Cardiac muscle cell (in vitro differentiated cells and primary cell): Measurements from ENCODE around the gene EDIL3. TPM values are rescaled to one million over a fixed set of nuclear protein-coding genes. Genes with fewer than 3 reads are reported as not detected.
A peak's percentile ranks its signal among the peaks of the same experiment; 100 is the strongest.
"Not testable (repeated sequence)": the region's sequence is repeated elsewhere in the genome, so short reads cannot be mapped to it uniquely, and the experiment has no call there.

Experiments
- DNase-seq, 2 donors: peaks; one replicate each; pipeline versions ENCODE4 v3.0.0 to v3.0.0-alpha.2; 2010 to 2017; ENCODE audit warnings: low read depth in 1 of 2, low spot score in 1 of 2
- H3K27ac ChIP-seq: fragments of 200-600 bp; sonication (generic); 2 replicates; pipeline ENCODE4 v1.5.1; 2016
- H3K27me3 ChIP-seq: fragments of 200-600 bp; sonication (generic); 2 replicates; pipeline ENCODE4 v1.6.0; 2016; ENCODE audit warnings: control low read depth
- H3K36me3 ChIP-seq: fragments of 200-600 bp; sonication (generic); 2 replicates; pipeline ENCODE4 v1.5.1; 2016; ENCODE audit warnings: control low read depth
- H3K4me1 ChIP-seq: fragments of 200-600 bp; sonication (generic); 2 replicates; pipeline ENCODE4 v1.8.1; 2017; ENCODE audit warnings: low read depth, mild to moderate bottlenecking, mixed run types
- H3K4me3 ChIP-seq: fragments of 200-600 bp; sonication (generic); 2 replicates; pipeline ENCODE4 v1.5.1; 2016; ENCODE audit warnings: mild to moderate bottlenecking
- H3K9me3 ChIP-seq: fragments of 200-600 bp; sonication (generic); 2 replicates; pipeline ENCODE4 v1.5.1; 2017; ENCODE audit warnings: low read depth, mild to moderate bottlenecking, control low read depth
- polyA plus RNA-seq: library from polyadenylated mRNA; unstranded; fragments of >200 nt; fragmentation: Nextera tagmentation; extraction: Ambion mirVana; gene quantifications from 2 replicates; pipeline ENCODE4 v1.2.1, GENCODE V29; 2016
- total RNA-seq: library from RNA; depleted of rRNA; stranded (reverse); fragments of >200 nt; gene quantifications from 2 replicates; pipeline ENCODE4 v1.2.3, GENCODE V29; 2016
- TF ChIP-seq, protein P1 (sequence below): IDR thresholded peaks from 2 replicates; pipeline ENCODE4 v1.5.1; 2012; ENCODE audit warnings: low read depth, mild to moderate bottlenecking, low read length

Gene EDIL3
- total and polyA plus RNA-seq, 2 experiments from 2014 or later, result 7.2 to 7.7 TPM

DNA sequence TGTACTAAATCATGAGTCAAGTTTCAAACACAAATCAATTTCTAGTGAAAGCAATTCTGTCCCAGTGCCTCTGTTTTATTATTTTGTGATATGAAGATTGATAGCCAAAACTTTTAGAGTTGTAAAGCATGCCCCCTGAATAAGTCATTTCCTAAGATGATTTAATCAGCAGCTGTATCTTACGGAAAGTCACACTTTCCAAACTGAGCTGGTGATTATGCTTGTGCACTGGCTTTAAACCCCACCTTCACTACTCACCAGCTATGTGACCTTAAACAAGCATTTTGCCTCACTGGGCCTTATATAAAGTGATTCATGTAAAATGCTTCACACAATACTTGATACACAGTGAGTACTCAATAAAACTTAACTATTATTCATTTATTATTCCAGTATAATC, 78.1 kb downstream of the EDIL3 start:
- Histone ChIP-seq H3K9me3 (no peaks in the 10 kb centered on the region), H3K4me1 (no peaks in the 10 kb centered on the region), H3K4me3 (no peak overlapping the region), H3K27me3 (no peaks in the 10 kb centered on the region), H3K36me3 (no peaks in the 10 kb centered on the region), H3K27ac (no peak overlapping the region)
- DNase-seq, result no peak
- TF ChIP-seq, protein P1, sequence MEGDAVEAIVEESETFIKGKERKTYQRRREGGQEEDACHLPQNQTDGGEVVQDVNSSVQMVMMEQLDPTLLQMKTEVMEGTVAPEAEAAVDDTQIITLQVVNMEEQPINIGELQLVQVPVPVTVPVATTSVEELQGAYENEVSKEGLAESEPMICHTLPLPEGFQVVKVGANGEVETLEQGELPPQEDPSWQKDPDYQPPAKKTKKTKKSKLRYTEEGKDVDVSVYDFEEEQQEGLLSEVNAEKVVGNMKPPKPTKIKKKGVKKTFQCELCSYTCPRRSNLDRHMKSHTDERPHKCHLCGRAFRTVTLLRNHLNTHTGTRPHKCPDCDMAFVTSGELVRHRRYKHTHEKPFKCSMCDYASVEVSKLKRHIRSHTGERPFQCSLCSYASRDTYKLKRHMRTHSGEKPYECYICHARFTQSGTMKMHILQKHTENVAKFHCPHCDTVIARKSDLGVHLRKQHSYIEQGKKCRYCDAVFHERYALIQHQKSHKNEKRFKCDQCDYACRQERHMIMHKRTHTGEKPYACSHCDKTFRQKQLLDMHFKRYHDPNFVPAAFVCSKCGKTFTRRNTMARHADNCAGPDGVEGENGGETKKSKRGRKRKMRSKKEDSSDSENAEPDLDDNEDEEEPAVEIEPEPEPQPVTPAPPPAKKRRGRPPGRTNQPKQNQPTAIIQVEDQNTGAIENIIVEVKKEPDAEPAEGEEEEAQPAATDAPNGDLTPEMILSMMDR, result no peak

DNA sequence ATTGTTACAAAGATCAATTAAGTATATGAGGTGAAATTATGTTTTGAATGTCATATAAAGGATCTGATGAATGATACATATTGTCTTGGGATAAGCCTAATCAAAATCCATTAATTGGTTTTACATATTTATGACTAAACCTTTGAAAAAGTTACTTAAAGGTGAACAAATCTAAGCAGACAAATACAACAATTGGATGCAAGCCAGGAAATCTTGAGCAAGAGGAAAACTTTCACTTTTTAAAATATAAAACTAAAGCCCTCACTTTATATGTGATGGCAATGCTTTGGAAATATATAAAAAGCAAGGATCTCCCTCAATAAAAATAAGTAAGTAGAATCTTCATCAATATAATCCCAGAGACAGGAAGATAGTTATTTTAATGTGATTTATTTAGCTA, 80.1 kb downstream of the EDIL3 start:
- Histone ChIP-seq H3K4me3 (no peak overlapping the region), H3K4me1 (no peaks in the 10 kb centered on the region), H3K27me3 (no peaks in the 10 kb centered on the region), H3K36me3 (no peaks in the 10 kb centered on the region), H3K9me3 (no peaks in the 10 kb centered on the region), H3K27ac (no peak overlapping the region)
- peak in 1 of 2 donors; percentile 54 for DNase-seq
- TF ChIP-seq, protein P1, result no peak

DNA sequence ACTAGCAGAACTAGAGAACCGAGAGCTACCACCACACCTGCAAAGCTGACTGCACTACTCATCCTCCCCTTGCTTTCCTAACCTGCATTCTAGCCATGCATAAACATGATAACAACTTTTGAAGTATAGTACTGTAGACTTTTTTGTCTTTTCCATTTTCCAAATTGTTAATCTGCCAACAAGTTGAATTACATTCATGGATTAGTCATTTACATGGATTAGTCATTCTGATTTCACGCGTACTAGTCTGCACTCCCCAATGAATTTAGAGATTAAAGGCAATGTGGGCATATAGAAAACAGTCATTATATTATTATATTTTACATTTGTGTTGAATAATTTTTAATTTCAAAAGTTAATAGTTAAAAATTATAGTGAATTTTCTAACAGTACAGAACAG, 81.4 kb downstream of the EDIL3 start:
- Histone ChIP-seq H3K4me1 (no peaks in the 10 kb centered on the region), H3K4me3 (no peak overlapping the region), H3K27ac (no peak overlapping the region), H3K36me3 (no peaks in the 10 kb centered on the region), H3K9me3 (no peaks in the 10 kb centered on the region), H3K27me3 (no peaks in the 10 kb centered on the region)
- TF ChIP-seq, protein P1, result no peak
- peak in 1 of 2 donors; percentile 36 for DNase-seq

DNA sequence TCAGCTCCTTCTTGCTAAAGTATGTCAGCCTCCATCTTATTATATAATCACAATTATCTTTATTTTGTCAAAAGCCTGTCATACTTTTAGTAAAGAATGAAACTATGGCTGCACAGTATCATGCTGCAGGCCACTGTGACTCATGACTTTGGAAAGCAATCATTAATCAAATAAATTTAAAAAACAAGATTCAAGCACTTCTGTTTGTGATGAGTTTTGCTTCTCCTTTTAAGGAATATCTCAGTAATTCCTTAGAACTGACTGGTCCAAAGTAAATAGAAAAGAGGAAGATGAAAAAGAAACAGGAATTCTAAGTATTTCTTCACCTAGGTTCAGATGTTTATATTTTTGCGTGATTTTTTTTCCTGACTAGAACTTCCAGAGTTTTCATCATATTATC, 83.1 kb downstream of the EDIL3 start:
- Histone ChIP-seq H3K9me3 (no peaks in the 10 kb centered on the region), H3K36me3 (no peaks in the 10 kb centered on the region), H3K27ac (no peak overlapping the region), H3K27me3 (no peaks in the 10 kb centered on the region), H3K4me3 (no peak overlapping the region), H3K4me1 (no peaks in the 10 kb centered on the region)
- TF ChIP-seq, protein P1, result no peak
- DNase-seq, result no peak

DNA sequence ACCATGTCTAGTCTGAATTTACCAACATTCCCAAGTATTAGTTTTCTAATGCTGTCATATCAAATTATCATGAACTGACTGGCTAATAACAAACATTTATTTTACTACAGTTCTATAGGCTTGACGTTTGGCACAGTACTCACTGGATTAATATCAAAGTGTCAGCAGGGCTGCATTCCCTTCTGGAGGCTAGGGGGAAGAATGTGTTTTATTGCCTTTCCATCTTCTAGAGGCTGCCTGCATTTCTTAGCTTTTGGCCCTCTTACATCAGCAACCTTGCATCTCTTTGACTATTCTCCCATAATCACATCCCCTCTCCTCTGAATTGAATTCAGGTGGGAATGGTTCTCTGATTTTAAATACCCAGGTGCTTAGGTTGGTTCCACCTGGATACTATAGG, 84.7 kb downstream of the EDIL3 start:
- H3K4me3 ChIP-seq, result no peak overlapping the region
- H3K9me3 ChIP-seq, result no peaks in the 10 kb centered on the region
- no peaks in the 10 kb centered on the region for H3K27me3 ChIP-seq
- no peaks in the 10 kb centered on the region for H3K4me1 ChIP-seq
- no peak for DNase-seq
- H3K27ac ChIP-seq, result no peak overlapping the region
- no peaks in the 10 kb centered on the region for H3K36me3 ChIP-seq
- TF ChIP-seq, protein P1, result no peak

DNA sequence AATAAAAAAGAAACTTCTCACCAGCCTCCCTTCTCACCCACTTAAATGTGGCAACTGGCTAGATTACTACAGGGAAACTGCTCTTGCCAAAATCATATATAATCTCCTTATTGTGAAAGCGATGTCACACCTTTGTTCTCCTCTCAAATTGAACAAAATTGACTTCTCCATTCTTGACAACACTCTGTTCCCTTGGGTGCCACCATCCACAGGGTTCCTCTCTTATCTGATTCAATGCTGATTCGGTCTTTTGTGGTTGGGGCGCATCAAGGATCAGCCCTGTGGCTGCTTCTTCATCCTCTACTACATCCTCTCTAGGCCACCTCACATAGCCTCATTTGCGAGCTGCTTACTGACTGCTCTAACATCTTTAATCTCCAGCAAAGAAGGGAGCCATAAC, 86.1 kb downstream of the EDIL3 start:
- Histone ChIP-seq H3K9me3 (no peaks in the 10 kb centered on the region), H3K36me3 (no peaks in the 10 kb centered on the region), H3K27me3 (no peaks in the 10 kb centered on the region), H3K4me3 (no peak overlapping the region), H3K27ac (no peak overlapping the region), H3K4me1 (no peaks in the 10 kb centered on the region)
- DNase-seq, result no peak
- TF ChIP-seq, protein P1, result no peak

DNA sequence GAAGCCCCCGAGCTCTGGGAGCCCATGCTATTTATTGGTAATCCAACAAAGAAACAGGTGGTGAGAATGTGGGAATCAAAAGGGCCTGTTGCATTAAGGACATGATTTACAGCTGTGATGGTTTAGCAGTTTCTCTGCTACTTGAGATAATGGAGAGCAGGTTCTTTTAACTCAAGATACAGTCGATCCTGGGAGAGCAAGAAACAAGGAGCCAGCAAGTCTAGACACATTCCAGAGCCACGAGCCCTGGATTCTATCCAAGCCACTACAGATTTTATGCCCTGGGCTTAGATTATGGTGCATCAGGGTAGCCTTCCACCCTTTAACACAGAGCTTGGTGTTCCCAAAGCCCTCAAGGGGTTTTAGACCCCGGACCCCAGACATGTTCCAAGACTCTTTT, 87.0 kb downstream of the EDIL3 start:
- not testable (repeated sequence) for H3K27ac ChIP-seq, H3K27me3 ChIP-seq, H3K36me3 ChIP-seq, H3K9me3 ChIP-seq, DNase-seq, H3K4me1 ChIP-seq, H3K4me3 ChIP-seq
